Measurements from ENCODE around the gene SCN10A.

DNA sequence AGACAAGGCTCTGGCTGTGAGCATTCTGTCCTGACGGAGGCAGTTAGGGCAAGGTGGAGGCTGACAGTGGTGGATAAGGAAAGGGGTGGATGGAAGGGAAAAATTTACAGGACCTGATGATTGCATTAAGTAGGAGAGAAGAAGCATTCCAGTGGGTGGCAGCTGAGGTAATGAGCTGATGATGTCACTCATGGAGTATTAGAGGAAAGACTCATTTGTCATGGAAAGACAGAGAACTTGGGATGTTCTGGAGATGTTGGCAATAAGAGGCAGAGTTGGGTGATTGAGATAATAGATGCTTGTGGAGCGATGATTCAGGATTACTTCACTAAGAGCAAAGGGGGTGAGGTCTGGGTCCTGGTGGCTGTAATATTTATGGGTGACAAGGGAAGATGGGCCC lies 102.9 kb downstream of the SCN10A start:
- no peak for TF ChIP-seq GATA3 (IDR thresholded peaks at IDR 0.05; ENCODE audit: low read depth, low read length)
- TF ChIP-seq GATA2 (IDR thresholded peaks at IDR 0.05; ENCODE audit: low read depth, low read length): no peak

Data from SH-SY5Y (cell line).